HL-60 (cell line): Measurements from ENCODE around the gene MAPRE3.

ENCODE experiments used
- DNase-seq, 2 experiments: peaks; one replicate each; pipeline ENCODE4 v3.0.0-alpha.2; 2010 to 2020; ENCODE audit warnings: low read depth in 1 of 2, low spot score in 1 of 2
- H3K27ac ChIP-seq: fragments of 250-450 bp; sonication (Bioruptor Pico); replicated peaks from 2 replicates; pipeline ENCODE4 v1.5.1; 2020; ENCODE audit warnings: mild to moderate bottlenecking, moderate library complexity
- H3K27me3 ChIP-seq: fragments of 250-450 bp; sonication (Bioruptor Pico); 2 replicates; pipeline ENCODE4 v1.5.1; 2021; ENCODE audit warnings: mild to moderate bottlenecking, moderate library complexity; ENCODE audit not compliant: insufficient read depth, poor library complexity, severe bottlenecking
- H3K4me3 ChIP-seq: replicated peaks from 2 replicates; pipeline ENCODE4 v1.5.1; 2011; ENCODE audit warnings: mild to moderate bottlenecking, control low read depth, low read length; ENCODE audit not compliant: insufficient read depth
- GABPA ChIP-seq: IDR thresholded peaks from 2 replicates; pipeline ENCODE4 v1.6.1; 2012; ENCODE audit warnings: low read depth
- POLR2AphosphoS5 ChIP-seq: IDR thresholded peaks from 2 replicates; pipeline ENCODE4 v1.6.1; 2012; ENCODE audit warnings: low read depth
- REST ChIP-seq: IDR thresholded peaks from 2 replicates; pipeline ENCODE4 v1.6.1; 2012; ENCODE audit warnings: low read depth; ENCODE audit not compliant: insufficient replicate concordance
- SPI1 ChIP-seq: IDR thresholded peaks from 2 replicates; pipeline ENCODE4 v1.6.1; 2012; ENCODE audit warnings: low read depth, mild to moderate bottlenecking, borderline replicate concordance
- TF ChIP-seq, protein P1 (sequence below): IDR thresholded peaks from one replicate; pipeline ENCODE4 v1.5.1; 2011; ENCODE audit warnings: low read length, control low read depth, inconsistent platforms; ENCODE audit not compliant: insufficient read depth

The MAPRE3 gene

GRCh38 chr2:27054721-27055120, 84.3 kb downstream of the MAPRE3 start:
- no peak for DNase-seq
- Histone ChIP-seq H3K4me3 (no peak overlapping the region), H3K27me3 (no peaks in the 10 kb centered on the region), H3K27ac (no peak overlapping the region)
- TF ChIP-seq SPI1, result no peak
- no peak for TF ChIP-seq REST
- TF ChIP-seq, protein P1, sequence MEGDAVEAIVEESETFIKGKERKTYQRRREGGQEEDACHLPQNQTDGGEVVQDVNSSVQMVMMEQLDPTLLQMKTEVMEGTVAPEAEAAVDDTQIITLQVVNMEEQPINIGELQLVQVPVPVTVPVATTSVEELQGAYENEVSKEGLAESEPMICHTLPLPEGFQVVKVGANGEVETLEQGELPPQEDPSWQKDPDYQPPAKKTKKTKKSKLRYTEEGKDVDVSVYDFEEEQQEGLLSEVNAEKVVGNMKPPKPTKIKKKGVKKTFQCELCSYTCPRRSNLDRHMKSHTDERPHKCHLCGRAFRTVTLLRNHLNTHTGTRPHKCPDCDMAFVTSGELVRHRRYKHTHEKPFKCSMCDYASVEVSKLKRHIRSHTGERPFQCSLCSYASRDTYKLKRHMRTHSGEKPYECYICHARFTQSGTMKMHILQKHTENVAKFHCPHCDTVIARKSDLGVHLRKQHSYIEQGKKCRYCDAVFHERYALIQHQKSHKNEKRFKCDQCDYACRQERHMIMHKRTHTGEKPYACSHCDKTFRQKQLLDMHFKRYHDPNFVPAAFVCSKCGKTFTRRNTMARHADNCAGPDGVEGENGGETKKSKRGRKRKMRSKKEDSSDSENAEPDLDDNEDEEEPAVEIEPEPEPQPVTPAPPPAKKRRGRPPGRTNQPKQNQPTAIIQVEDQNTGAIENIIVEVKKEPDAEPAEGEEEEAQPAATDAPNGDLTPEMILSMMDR, result no peak

DNA sequence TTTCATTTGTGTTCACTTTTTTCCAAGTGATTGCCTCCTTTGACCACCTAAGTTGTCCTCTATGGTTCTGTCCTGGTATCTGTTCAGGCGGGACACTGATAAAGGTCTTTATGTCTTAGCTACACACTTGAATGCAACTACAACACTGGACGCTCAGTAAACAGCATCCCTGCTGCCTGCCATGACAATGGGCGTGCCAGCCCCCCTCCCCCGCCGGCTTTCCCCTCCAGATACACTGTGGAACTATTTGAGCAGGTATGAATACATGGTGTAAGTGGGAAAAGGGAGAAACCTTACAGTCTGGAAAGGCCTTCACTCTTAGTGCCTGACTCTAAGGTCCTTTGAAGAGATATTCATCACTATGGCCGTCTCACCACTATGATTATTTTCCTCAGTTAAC, 86.7 kb downstream of the MAPRE3 start:
- TF ChIP-seq, protein P1, result no peak
- TF ChIP-seq REST (no peak), SPI1 (no peak), GABPA (no peak), POLR2AphosphoS5 (no peak)
- no peaks in the 10 kb centered on the region for H3K27me3 ChIP-seq
- DNase-seq, result no peak

GRCh38 chr2:27058210-27058609, 87.8 kb downstream of the MAPRE3 start:
- no peak overlapping the region for H3K4me3 ChIP-seq
- no peak for DNase-seq
- TF ChIP-seq REST (no peak), POLR2AphosphoS5 (no peak), GABPA (no peak), SPI1 (no peak)
- TF ChIP-seq, protein P1, result no peak

More for the DNA sequence above, 86.7 kb downstream of the MAPRE3 start:
- Histone ChIP-seq H3K27ac (no peak overlapping the region), H3K4me3 (no peak overlapping the region)

More at GRCh38 chr2:27058210-27058609, 87.8 kb downstream of the MAPRE3 start:
- H3K27me3 ChIP-seq, result no peaks in the 10 kb centered on the region
- no peak overlapping the region for H3K27ac ChIP-seq
